GM12892 (cell line): ENCODE measurements around the gene CD300LG.

Experiments
- POLR2A ChIP-seq: IDR thresholded peaks from 2 replicates; pipeline ENCODE4 v1.6.1; 2011; ENCODE audit warnings: low read depth, low read length, control low read depth
- POLR2AphosphoS5 ChIP-seq: IDR thresholded peaks from 2 replicates; pipeline ENCODE4 v1.6.1; 2011; ENCODE audit warnings: low read depth, low read length, control low read depth
- TAF1 ChIP-seq: IDR thresholded peaks from 2 replicates; pipeline ENCODE4 v1.6.1; 2011; ENCODE audit warnings: low read depth, mild to moderate bottlenecking, control low read depth, low read length, borderline replicate concordance

DNA sequence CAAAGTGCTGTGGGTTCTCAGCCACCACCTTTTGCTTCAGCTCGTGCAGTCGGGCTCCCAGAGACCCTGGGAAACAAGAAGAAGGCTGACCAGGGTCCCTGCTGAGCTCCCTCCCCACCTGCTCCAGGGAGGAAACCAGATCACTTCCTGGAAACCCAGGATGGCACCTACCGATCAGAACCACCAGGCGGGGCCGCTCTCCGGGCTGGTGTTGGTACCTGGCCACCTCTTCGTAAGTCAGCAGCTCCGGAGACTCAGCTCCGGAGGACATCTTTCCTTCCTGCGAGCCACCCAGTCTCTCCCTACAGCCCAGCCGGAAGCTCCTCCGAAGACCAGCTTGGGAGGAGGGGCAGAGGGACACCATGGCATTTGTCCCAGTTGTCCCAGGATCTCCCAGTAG, 33.0 kb upstream of the CD300LG start:
- TF ChIP-seq POLR2A (no peak), POLR2AphosphoS5 (no peak), TAF1 (no peak)
